T1000 (cell line): ENCODE results near the gene CD163L1.
A peak's percentile ranks its signal among the peaks of the same experiment; 100 is the strongest.
"Not testable (repeated sequence)": the region's sequence is repeated elsewhere in the genome, so short reads cannot be mapped to it uniquely, and the experiment has no call there.

Experiments
- DNase-seq: peaks from one replicate; lab custom pipeline; 2025; ENCODE audit warnings: mixed read lengths; lab: John Stamatoyannopoulos, UW

The CD163L1 gene

GRCh38 chr12:7404275-7404674, 39.7 kb downstream of the CD163L1 start:
- DNase-seq: no peak

DNA sequence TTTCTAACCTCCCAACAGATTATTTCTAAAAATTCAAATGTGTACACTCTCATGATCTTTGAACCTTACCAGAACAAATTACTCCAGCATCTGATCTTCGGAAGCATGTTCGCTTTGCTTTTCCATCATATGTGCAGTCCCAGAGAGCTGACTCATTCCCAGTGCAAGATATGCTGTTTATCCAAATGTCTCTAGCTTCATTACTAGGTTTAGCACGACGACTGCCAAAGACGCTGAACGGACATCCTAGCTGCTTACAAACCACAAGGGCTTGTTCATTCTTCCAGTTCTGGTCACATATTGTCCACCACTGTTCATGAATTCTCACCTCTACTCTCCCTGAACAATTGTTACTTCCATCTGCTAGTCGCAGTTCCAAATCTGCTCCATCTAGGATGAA, 40.5 kb downstream of the CD163L1 start:
- DNase-seq: no peak

GRCh38 chr12:7399089-7399488, 44.9 kb downstream of the CD163L1 start:
- DNase-seq: no peak

DNA sequence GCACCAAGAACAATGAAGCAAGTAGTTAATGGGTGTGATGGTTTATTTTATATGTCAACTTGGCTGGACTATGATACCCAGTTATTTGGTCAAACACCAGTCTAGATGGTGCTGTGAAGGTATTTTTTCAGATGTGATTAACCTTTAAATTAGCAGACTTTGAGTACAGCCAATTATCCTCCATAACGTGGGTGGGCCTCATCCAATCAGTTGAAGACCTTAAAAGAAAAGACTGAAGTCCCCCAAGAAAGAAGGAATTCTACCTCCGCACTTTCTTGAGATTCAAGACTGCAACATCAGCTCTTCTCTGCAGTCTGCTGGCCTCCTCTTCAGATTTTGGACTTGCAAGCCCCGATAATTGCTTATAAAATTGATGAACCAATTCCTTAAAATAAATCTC, 47.5 kb downstream of the CD163L1 start:
- DNase-seq: no peak

DNA sequence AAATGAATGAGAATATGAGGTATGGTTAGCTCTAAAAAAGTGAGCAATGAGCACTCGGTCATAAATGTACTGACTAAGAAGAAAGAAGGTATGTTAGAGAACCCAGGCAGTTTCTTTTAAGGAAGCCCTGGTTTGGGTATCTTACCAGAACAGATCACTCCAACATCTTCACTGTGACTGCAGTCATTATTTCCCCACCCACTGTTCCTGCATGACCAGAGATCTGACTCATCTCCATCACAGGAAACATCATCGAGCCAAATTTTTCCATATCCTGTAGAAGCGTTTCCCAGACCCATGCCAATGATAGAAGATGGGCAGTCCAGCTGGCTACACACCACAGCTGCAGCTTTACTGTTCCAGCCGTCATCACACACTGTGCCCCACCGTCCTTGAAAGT, 48.0 kb downstream of the CD163L1 start:
- DNase-seq: no peak

- no peak for DNase-seq
Measured at GRCh38 chr12:7387289-7387688, 56.7 kb downstream of the CD163L1 start.

GRCh38 chr12:7383157-7383556, 60.8 kb downstream of the CD163L1 start:
- no peak for DNase-seq

DNA sequence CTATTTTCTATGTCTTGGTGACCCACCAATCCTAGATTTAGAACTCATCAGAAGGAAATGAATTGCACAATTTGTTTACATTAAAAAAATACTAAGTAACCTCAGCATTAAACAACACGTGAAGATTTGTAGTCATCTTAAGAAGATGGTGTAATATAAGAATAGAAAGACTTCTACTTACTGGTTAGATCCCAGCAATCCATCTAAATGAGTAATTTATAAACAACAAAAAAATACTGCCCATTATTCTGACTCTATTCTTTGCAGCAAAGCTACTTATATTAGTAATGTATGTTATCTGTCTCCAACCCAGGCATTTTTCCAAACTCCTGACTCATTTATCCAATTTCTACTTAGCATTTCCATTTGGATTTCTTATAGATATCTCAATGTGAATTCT, 67.8 kb downstream of the CD163L1 start:
- no peak for DNase-seq

GRCh38 chr12:7375145-7375543, 68.8 kb downstream of the CD163L1 start:
- DNase-seq: no peak

GRCh38 chr12:7374423-7375144, 69.4 kb downstream of the CD163L1 start:
- DNase-seq: no peak

DNA sequence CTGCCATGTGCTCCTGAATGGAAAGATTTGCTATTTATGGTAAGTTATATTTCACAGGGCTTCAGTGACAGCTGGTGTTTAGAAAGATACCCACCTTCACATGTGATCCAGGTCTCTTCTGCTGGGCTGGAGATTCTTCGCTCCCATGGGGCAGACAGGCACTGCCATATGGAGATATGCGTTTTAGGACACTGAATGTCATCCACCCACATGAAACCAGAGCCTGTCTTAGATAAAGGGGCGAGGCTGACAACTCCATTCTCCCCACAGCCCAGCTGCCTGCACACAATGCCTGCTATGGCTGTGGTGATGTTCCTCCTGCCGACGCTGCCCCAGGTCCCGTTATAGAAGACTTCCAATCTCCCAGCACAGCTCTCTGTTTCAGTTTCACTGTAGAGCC, 70.7 kb downstream of the CD163L1 start:
- DNase-seq: no peak

DNA sequence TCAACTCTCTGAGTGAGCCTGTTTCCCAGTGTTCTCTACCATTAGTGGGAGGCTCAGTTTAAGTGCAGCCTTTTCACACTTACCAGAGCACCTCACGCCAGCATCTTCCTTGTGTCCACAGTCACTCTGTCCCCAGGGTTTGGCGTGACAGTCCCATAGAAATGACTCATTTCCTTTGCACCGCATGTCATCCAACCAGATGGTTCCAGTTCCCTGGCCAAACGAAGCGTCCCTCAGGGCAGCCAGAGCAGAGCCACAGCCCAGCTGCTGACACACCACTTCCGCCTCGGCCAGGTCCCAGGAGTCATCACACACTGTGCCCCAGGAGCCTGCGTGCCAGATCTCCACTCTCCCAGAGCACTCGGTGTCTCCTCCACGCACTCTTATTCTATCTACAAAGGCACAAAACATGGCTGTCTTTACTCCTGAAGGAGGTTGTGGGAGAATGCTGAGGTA, 74.7 kb downstream of the CD163L1 start:
- DNase-seq: peak; percentile 49

DNA sequence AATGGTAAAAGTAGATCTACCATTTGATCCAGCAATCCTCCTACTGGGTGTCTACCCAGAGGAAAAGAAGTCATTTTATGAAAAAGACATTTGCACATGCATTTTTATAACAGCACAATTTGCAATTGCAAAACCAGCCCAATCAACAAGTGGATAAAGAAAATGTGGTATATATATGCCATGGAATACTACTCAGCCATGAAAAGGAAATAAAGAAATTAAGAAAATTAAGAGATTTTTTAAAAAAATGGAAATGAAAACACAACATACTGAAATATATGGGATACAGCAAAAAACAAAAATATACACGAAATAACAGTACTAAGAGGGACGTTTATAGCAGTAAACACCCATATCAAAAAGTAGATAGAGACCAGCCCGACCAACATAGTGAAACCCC, 81.2 kb downstream of the CD163L1 start:
- DNase-seq: no peak

- no peak for DNase-seq
Measured at GRCh38 chr12:7361265-7361664, 82.7 kb downstream of the CD163L1 start.

GRCh38 chr12:7354529-7354928, 89.4 kb downstream of the CD163L1 start:
- no peak for DNase-seq

DNA sequence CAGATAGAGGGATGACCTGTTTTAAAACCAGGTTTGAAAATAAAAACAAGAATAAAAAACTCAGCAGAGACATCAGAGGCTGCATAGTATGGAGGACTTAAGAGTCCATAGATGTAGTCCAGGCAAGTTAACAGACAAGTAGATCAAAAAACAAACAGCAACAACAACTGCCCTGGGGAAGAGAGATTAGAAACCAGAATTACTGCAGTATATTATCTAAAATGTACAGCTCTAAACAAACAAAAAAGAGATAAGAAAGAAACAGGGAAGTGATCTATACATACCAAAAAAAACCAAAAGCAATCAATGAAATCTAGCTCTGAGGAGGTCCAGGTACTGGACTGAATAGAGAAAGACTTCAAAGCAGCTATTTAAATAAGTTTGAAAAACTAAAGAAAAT, 91.3 kb downstream of the CD163L1 start:
- DNase-seq: no peak

DNA sequence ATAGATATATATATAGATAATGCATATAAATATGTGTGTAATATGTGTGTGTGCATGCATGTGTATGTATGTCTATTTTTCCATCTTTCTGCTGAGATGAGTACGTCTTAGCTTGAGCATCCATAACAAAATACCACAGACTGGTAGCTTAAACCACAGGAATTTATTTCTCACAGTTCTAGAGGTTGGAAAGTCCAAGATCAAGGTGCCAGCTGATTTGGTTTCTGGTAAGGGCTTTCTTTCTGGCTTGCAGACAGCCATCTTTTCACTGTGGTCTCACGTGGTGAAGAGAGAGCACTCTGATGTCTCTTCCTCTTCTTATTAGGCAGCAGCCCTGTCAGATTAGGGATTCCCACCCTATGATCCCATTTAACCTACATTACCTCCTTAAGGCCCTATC, 92.8 kb downstream of the CD163L1 start:
- DNase-seq: no peak

DNA sequence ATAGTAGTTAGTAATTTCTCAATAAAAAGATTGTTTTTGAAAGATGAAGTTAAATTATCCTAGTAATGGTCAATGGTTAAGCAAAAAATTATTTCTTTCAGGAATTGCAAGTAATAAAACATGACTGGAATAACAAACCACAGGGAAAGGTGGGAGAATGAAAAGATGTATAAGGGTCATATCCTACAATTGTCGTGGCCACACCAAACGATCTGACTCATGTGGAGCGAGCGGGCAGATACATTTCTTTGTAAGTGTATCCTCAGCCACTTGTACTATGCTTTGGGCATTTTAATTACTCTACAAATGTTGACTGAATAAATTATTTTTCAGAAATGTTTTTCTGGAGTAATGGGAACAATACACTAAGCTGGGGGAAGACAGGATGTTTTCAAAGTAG, 94.5 kb downstream of the CD163L1 start:
- DNase-seq: no peak

DNA sequence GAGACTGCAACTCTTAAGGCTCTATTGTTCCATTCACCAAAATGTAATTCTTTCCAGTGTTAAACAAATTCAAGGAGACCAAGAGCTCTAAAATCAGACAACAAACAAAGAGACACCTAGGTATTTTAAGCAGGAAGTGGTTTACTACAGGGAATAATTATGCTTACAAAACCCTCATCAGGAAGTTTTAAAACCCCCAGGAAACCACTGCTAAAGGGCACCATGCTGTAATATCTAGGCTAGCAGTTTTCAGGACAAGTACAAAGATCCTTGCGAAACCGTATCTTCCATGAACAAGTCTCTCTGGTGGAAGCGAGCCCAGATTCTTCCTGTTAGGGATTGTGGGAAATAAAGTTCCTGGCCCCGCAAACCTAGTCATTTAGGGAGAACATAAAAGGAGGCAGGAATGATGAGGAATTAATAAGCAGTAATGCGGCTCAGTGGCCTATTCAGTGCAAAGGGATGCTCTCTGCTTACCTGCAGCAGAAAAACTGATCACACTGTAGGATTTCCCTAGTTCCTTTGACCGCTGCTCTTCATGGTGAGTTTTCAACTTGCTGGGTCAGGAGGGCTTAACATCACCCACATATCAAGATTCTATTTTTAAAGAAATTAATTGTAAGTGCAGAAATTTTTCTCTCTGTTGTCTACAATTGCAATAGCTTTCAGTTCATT, 97.3 kb downstream of the CD163L1 start:
- DNase-seq: no peak

GRCh38 chr12:7344833-7345606, 98.9 kb downstream of the CD163L1 start:
- DNase-seq: no peak

- no peak for DNase-seq
Measured at GRCh38 chr12:7339675-7340074, 104.3 kb downstream of the CD163L1 start.

- not testable (repeated sequence) for DNase-seq
Measured at GRCh38 chr12:7337790-7338189, 106.2 kb downstream of the CD163L1 start.

GRCh38 chr12:7327918-7328317, 116.0 kb downstream of the CD163L1 start:
- DNase-seq: no peak
